NT2/D1 (cell line): ENCODE measurements around the gene KIAA0319L.

ENCODE experiments used
- DNase-seq: peaks from one replicate; pipeline ENCODE4 v3.0.0-alpha.2; 2011; ENCODE audit warnings: low read depth, low spot score
- H3K27me3 ChIP-seq: 2 replicates; pipeline ENCODE4 v1.6.0; 2011; ENCODE audit warnings: mild to moderate bottlenecking; ENCODE audit not compliant: insufficient read length, insufficient read depth
- H3K36me3 ChIP-seq: 2 replicates; pipeline ENCODE4 v1.6.1; 2011; ENCODE audit warnings: mild to moderate bottlenecking, low read length, mixed read lengths; ENCODE audit not compliant: insufficient read depth, insufficient read length
- H3K4me1 ChIP-seq: 2 replicates; pipeline ENCODE4 v1.5.1; 2011; ENCODE audit not compliant: insufficient read depth, insufficient read length
- H3K4me3 ChIP-seq: 2 replicates; pipeline ENCODE4 v1.5.1; 2011; ENCODE audit warnings: low read depth; ENCODE audit not compliant: insufficient read length
- H3K9ac ChIP-seq: 2 replicates; pipeline ENCODE4 v1.6.0; 2011; ENCODE audit warnings: low read depth; ENCODE audit not compliant: insufficient read length
- H3K9me3 ChIP-seq: 2 replicates; pipeline ENCODE4 v1.5.1; 2011; ENCODE audit warnings: mild to moderate bottlenecking, low read length; ENCODE audit not compliant: insufficient read depth
- YY1 ChIP-seq: IDR thresholded peaks from 2 replicates; pipeline ENCODE4 v1.6.1; 2011; ENCODE audit not compliant: insufficient read length, insufficient read depth
- ZNF274 ChIP-seq: IDR thresholded peaks from 2 replicates; pipeline ENCODE4 v1.6.1; 2011; ENCODE audit warnings: mild to moderate bottlenecking, low read depth, low read length

The KIAA0319L gene

DNA sequence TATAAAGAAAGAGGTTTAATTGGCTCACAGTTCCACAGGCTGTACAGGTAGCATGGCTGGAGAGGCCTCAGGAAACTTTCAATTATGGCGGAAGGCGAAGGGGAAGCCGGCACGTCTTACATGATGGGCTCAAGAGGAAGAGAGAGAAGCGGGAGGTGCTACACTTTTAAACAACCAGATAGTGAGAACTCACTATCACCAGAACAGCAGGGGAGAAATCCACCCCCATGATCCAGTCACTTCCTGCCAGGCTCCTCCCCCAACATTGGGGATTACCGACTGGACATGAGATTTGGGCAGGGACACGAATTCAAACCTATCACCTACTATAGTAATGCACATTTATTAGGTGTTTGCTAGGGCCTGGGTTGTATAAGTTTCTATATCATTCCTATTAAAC, 170.9 kb downstream of the KIAA0319L start:
- Histone ChIP-seq H3K4me1 (peaks cover 2% of the 10 kb centered on the region), H3K9ac (no peak overlapping the region), H3K9me3 (peaks cover 16% of the 10 kb centered on the region), H3K36me3 (peaks cover 39% of the 10 kb centered on the region), H3K27me3 (no peaks in the 10 kb centered on the region), H3K4me3 (no peak overlapping the region)
- DNase-seq, result no peak
- TF ChIP-seq YY1 (no peak), ZNF274 (no peak)
